HG03103 (cell line): ENCODE results near the gene RNF215.
A peak's percentile ranks its signal among the peaks of the same experiment; 100 is the strongest.
"Not testable (repeated sequence)": the region's sequence is repeated elsewhere in the genome, so short reads cannot be mapped to it uniquely, and the experiment has no call there.

Experiments used
- ATAC-seq: cut with Tn5 transposase; IDR thresholded peaks from one replicate; pipeline ENCODE4 v1.9.1; 2021; ENCODE audit warnings: low read depth; ENCODE audit not compliant: unreplicated experiment

The RNF215 gene

DNA sequence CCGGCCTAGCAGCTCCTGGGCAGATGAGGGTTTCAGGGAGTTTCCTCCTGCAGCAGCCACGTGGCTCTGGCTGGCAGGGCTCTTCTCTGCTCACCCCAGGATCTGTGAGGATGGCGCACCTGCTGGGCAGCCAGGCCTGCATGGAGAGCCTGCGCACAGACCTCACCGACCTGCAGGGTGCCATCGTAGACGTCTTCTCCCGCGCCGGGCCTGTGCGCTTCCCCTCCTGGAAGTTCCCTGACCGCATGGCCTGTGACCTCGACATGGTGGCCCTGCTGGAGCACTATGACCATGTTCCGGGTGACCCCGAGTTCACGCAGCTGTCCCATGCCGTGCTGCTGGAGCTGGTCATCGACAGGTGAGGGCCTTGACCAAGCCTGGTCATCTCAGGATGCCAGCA lies 21.3 kb downstream of the RNF215 start:
- no peak for ATAC-seq

DNA sequence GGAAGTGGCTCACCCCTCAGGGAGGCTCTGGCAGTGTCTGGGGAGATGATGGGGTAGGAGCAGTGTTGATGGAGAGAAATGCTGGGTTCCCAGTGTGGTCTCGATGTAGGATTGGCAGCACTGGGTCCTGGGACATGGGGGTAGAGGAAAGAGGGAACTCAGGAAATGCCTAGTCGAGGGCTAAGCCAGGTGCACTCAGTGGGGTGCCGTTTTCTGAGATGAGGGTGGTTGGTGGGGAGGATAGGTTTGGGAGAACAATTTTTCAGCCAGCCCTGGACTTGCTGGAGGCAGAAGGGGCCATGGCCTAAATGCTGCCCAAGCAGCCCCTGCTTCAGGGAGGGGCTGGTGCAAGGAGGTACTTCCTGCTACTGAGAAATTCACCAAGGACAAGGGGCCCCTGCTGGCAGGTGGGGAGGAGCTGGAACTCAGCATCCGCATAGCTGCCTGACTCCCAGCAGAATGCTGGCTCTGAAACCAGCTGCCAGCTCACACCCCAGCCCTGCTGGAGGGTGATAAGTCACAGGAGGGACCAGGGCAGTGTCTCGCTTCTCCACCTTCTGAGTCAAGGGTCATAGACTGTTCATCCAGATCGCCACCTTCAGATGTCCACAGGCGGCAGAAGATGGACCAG lies 24.4 kb downstream of the RNF215 start:
- ATAC-seq, result no peak

DNA sequence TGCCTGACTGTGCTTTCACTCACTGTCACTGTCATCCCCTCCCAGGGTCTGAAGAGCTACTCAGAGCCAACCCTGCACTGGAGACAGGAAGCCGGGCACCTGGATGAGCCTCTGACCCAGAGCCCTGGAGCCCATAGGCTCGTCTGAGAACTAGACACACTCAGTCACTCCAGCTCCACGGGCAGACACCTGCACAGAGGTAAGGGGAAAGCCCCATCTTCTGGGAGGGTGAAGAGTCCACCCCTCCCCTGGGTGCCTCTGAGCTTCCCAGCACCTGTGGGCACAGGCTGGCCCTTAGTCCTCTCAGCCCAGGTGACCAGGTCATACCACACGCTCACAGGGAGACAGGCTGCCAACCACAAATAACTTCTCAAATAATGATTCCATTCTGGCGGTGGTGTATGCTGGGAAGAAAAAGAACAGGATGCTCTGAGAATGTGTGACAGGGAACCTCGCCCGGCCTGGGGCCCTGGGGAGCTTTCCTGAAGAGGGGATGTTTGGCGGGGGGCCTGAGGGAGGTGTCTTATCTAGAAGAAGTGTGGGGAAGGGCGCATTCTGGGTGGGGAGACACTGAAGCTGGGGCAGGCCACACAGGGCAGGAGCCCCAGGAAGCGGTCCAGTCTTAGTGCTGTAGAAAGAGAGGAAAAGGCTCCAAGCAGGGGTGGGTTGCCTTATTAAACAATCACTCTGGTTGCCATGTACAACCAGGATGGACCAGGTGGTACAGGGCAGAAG lies 25.1 kb downstream of the RNF215 start:
- ATAC-seq, result no peak

DNA sequence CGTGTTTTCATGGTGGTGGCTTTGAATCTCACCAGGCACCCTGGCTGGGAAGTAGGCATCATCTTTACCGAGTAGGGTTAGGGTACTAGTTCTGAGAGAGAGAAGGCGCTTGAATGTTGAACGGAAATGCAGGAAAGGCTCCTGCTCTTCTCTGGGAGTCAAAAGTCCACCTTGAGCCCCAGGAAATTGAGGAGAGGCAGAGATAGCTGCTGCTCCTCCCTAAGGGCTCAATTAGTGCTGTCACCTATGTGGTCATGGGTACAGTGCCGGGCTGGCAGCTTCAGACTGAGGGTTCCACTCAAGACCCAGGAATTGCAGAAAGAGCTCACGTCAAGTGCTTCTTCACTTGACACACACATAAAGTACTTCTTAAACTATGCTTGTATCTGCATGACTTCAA lies 28.7 kb downstream of the RNF215 start:
- no peak for ATAC-seq

DNA sequence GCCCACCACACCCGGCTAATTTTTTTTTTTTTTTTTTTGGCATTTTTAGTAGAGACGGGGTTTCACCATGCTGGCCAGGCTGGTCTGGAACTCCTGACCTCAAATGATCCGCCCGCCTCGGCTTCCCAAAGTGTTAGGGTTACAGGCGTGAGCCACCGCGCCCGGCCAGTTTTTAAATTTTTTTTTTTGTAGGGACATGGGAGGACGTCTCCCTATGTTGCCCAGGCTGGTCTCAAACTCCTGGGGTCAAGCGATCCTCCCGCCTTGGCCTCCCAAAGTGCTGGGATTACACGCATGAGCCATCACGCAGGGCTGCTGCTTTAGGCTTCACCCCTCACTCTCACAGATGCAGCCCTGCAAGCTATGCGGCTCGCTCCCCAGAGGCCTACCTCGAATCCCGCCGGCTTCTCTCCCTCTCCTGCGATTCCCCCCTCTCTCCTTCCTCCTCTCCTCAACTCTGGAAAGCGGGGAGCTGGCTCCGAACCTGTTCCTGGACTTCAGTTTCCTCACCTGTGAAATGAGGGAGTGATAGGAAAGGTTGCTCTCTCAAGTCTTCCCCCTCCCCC lies 29.5 kb downstream of the RNF215 start:
- ATAC-seq, result no peak

DNA sequence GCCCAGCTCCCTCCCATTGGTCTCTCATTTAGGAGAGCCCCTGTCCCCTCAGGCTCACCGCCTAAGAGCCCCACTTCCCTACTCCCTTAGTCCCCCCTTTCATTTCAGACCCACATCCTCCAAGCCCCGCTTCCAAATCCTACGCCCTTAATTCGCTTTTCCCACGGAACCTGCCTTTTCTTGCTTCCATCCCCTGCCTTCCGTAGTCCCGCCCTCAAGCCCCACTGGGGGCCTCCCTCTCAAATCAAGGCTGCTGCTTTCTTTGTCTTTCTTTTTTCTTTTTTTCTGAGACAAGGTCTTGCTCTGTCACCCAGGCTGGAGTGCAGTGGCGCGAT lies 30.0 kb downstream of the RNF215 start:
- no peak for ATAC-seq

DNA sequence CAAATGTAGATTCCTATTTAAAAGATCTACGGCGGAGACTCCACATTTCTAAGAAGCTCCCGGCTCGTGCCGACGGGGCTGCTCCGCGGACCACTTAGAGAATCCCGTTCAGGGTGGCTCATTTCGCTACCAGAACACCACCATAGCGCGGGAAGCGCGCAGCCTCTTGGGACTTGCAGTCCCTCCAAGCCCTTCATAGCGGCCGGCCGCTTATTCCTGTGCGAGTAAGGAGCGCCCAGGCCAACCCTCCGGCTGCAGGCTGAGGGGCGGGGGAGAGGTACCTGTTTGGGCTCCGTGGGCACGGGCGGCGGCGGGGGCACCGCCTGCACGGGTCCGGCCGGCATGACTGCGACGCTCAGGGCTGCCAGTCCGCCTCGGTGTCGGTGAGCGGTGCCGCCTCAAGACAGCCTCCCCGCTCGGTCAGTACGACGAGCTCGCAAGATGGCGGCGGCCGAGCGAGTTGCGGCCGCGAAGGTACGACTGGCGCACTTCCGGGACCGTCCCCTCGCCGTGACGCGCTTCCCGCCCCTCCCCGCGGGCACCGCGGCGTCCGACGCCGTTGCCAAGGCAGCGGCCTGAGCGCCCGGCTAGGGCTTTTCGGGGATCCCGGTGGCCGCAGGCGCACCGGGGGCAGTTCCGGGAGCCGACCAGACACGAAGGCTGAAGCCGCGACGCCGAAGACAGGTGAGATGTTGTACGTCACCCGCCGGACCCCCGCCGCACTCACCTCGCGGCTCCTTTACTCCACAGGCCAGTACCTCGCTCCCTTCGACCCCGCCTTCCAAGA lies 30.6 kb downstream of the RNF215 start, which contains the start of the genes CCDC157 and SF3A1:
TSS of gene CCDC157 (plus strand) at position 559 of the 787 bp plus-strand sequence. CDS start 8,994 bp downstream, outside the sequence.
TSS of gene SF3A1 (minus strand) at position 446 of the 787 bp plus-strand sequence. CDS start at position 344, 102 bp downstream.
- ATAC-seq, result peak; percentile 83

DNA sequence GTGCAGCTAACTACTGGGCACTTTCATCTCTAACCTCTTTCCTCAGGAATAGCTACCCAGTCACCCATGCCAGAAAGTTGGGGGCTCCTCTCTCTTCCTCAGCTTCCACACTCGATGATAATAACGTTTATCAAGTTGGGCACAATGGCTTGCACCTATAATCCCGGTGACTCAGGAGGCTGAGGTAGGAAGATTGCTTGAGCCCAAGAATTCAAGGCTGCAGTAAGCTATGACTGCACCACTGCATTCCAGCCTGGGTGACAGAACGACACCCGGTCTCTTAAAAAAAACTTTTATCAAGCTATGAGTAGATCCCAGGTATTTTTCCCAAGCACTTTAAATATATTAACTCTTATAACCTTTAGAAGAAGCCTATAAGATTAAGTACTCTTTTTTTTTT lies 32.6 kb downstream of the RNF215 start:
- no peak for ATAC-seq

DNA sequence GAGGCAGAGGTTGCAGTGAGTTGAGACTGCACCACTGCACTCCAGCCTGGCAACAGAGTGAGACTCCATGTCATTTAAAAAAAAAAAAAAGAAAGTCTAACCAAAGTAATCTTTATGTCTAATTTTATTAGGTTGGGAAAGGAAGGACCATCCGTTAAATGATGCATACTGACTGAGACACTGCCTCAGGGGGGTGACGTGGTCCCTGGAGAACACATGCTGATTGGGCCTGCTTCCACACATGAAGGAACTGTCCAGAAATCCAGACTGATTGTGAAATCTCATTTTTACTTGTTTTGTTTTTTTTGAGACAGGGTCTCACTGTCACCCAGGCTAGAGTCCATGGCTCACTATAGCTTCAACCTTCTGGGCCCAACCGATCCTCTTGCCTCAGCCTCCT lies 36.0 kb downstream of the RNF215 start:
- ATAC-seq, result no peak

DNA sequence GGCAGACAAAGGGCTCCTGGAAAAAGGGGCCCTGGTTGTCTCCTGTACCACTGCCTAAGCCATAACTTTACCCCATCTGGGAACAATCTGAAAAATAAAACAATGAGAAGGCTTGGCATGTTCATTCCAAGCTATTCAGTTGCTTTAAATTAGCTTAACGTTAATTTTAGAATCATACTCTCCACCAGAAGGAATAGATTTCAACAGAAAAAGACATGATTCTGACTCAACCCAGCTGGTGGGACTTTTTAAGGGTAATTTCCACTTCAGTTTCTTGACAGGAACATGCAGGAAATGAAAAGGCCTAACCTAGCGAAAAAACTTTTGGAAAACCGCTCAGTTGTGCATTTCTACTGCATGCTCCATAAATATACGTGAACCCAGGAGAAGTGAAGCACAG lies 38.4 kb downstream of the RNF215 start:
- no peak for ATAC-seq

DNA sequence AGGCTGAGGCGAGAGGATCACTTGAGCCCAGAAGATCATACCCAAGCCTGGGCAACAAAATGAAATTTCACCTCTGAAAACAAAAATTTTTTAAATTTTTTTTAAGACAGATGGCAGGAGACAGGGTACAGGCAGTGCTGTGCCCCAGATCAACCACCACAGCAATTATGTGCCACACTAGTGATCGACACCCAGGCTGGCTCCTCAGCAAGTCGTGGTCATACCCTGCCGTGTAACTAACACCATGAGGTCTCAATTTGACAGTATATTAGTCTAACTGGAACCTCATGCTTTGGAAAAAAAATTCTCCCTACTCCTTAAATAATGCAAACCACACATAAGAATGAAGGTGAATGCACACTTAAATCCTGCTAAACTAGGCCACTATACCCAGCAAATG lies 38.8 kb downstream of the RNF215 start:
- no peak for ATAC-seq

DNA sequence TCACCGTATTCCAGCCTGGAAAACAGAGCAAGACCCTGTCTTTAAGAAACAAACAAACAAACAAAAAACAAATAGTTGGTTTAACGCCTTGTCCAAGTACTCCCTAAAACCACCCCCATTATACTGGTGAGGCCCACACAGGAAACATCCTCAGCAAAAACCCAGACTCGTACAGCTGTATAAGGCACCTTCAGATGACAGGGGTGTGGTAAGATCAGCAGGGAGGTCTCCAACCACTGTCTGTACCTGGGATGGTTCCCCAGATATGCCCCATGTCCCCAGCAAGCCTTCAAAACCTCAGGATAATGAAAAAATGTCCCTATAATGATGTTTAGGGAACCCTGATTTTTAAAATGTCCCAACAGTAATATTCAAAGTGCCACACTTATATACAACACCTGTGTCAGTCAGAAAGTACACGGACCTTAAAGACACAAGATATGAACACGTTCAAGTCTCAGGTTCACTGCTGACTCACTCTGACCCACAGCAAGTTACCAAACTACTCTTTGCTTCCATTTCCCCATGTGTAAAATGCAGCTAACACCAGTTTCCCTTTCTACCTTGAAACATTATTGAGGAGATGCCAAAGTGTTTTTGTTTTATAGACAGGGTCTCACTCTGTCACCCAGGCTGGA lies 39.8 kb downstream of the RNF215 start:
- ATAC-seq, result no peak

DNA sequence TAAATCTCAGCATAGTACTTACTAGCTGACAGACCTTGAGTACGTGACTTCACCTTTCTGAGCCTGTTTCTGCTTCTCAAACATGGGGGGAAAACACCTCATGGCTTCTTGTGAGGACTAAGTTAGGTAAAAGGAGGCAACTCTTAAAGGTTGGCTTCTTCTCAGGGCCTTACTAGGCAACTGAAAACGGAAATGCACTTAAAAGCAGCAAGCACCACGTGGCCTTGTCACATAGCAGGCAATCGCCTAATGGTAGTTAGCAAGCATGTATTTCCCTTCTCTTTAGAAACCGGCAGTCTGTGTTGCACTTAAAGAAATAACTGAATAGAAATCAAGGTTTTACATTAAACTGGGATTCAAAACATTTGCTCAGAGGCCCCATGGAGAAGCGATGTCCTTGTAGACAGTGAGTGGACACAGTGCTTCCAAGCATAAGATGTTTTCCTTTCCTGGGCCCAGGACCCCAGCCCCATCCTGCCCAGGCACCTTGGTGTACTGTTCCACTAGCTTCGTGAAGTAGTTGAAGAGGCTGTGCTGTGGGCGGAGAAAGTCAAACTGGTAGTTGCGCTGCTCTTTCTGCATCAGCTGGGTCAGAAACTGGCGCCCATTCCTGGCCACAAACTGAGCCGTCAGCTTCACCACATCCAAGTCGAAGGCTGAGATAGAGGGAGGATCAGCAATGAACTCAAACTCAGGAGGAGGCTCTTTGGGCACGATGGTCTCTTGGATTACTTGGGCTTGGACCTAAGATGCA lies 42.6 kb downstream of the RNF215 start:
- ATAC-seq, result no peak

DNA sequence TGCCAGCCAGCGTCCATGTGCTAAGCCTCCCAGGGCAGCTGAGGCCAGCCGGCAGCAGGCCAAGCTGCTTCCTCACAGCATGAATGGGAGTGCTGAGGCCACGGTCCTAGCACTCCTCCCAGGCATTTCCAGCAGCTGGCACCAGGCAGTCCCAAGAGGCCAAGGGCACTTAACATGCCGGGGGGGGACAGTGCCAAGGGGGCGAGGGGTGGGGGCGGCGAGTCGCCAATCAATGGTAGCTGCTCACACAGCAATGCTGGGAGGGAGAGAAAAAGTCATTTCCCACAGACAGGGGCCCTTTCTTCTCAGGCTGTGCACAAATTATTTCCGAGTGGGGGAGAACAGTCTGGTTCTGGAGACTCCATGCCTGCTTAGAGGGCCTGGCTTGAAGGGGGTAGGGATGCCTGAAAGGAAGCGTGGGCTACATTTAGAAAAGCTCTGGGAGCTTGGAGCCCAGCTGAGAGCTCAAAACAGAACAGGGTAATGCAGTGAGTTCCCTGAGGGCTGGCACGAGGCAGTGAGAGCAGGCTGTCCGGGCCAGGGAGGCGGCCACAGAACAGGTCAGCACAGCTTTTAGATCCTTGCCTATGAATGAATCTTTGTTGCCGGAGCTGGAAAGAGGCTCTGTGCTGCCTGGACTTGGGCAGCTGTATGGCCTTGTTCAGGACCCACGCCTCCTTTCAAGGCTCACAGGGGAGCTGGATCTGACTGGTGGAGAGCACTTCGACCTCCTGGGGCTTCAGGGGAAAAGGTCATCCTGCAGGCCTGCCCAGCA lies 46.1 kb downstream of the RNF215 start:
- no peak for ATAC-seq

DNA sequence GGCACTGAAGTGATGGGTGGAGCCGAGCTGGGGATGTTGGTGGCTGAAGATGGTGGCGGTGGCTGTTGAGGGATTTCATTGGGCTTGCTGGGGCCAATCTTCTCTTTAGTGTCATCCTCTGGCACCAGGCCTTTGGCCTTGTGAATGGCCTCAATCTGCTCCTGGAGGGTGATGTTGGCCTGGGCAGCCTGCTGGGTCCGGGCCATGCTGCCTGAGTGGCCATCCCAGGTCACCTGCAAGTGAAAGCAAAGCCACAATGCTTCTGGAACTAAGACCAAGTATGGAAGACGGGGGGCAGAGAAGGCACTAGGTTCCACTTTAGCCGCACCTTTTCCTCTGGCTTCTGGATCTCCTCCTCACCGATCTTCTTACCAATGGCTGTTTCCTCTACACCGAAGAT lies 48.4 kb downstream of the RNF215 start:
- ATAC-seq, result no peak

DNA sequence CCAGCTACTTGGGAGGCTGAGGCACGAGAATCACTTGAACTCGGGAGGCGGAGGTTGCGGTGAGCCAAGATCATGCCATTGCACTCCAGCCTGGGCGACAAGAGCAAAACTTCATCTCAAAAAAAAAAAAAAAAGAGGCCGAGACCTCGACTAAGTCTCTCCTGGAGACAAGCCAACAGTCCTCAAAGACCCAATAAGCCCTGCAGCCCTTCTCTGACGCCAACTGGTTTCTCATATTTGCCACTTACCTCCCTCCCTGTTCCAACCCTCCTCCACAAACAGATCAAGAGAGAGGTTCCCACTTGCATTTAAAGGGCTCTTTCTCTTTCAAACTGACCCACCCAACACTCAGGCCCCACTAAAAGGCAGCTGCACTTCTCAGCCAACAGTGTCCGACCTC lies 48.9 kb downstream of the RNF215 start:
- not testable (repeated sequence) for ATAC-seq

DNA sequence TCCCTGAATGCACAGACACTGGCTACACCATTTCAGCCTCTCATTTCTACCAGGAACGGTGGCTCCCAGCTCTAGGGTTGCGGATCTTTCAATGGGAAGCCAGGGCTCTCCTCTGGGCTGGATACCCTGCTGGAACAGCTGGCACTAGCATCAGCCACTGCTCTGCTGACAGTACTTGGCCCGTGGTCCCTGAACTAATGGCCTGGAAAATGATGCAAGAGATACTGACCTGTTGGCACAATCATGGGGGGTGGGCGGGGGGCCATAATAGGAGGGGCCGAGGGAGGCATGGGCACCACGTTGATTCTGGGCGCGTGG lies 49.8 kb downstream of the RNF215 start:
- no peak for ATAC-seq

DNA sequence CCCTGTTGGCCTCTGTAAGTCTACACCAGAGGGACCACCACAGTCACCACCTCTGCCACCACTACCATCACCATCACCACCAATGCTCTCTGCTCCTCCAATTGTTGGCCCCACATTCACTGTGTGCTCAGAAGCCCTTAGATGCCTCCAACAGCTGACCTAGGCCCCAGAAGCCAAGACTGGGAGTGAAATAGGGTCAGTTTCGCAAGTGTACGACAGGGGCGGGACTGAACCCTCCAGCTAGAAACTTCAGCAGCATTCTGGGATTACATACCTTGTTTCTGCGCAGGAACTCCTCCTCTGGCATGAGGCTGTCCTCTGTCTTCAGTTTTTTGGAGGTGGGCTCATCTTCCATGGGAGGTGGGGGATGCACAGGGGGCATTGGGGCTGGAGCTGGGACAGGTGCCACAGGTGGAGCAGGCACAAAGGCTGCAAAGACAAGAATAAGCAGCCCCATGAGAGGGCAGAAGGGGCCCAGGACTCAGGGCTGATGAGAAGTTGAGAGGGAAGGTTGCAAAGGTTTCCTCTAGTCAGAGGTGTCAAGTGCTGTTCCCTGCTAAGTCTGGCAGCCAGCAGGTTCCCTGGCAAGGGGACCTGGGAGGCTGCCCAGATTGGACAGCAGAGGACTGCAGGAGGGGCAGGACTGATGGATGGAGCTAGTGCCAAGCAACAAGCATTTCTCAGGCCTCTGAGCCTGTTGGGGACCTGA lies 50.3 kb downstream of the RNF215 start:
- no peak for ATAC-seq

DNA sequence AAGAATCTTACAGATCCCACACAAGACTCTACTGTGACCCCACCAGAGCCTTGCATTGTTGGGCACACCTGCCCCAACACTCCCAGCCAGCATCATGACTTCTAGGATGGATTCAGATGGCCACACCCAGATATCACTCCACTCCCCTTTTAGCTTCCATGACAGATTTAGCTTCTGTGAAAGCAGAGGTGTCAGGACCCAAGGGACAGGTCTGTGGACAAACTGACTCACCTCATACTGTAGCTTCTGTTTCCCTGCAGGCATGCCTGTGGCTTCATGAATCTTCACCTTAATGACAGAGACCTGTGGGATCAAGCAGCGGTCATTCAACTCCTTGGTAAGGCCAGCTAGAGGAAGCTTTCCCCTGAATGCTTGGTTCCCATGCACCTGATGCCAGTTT lies 52.0 kb downstream of the RNF215 start:
- ATAC-seq, result no peak
